Right hindlimb (tissue), 1 donor: ENCODE measurements around the gene PRMT2.
"Not testable (repeated sequence)": the region's sequence is repeated elsewhere in the genome, so short reads cannot be mapped to it uniquely, and the experiment has no call there.

Experiments used
- DNase-seq: peaks from one replicate; pipeline ENCODE4 v3.0.0-alpha.2; 2018

PRMT2 gene

GRCh38 chr21:46675595-46676280 is 40.3 kb downstream of the PRMT2 start:
- DNase-seq, result no peak

GRCh38 chr21:46676542-46676941 is 41.1 kb downstream of the PRMT2 start:
- not testable (repeated sequence) for DNase-seq

GRCh38 chr21:46681593-46681992 is 46.1 kb downstream of the PRMT2 start:
- not testable (repeated sequence) for DNase-seq

GRCh38 chr21:46698652-46699051 is 63.2 kb downstream of the PRMT2 start:
- not testable (repeated sequence) for DNase-seq

GRCh38 chr21:46699104-46699503 is 63.6 kb downstream of the PRMT2 start:
- DNase-seq, result not testable (repeated sequence)
